Glomerular visceral epithelial cell (primary cell): ENCODE measurements around the gene SOX6.

Experiments
- DNase-seq: peaks from one replicate; pipeline ENCODE4 v3.0.0-alpha.2; 2016; ENCODE audit errors: extremely low spot score

Gene SOX6

DNA sequence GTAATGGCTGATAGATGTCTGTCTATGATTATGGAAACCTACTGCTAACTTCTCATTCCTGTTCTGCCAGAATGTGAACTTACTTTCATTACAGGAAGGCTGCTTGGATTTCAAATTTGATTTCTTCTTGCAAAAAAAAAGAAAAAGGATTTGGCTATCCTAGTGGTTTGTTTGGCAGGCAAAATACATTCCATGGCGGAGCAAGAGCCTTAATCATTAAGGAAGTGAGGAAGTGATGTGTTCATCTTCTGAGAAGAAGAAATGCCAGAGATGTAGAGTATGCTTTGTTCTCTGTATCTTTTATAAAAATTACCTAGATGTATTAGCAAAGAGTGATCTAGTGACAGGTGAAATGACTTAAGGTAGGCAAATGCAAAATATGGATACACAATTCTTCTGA lies 356.3 kb downstream of the SOX6 start:
- no peak for DNase-seq

DNA sequence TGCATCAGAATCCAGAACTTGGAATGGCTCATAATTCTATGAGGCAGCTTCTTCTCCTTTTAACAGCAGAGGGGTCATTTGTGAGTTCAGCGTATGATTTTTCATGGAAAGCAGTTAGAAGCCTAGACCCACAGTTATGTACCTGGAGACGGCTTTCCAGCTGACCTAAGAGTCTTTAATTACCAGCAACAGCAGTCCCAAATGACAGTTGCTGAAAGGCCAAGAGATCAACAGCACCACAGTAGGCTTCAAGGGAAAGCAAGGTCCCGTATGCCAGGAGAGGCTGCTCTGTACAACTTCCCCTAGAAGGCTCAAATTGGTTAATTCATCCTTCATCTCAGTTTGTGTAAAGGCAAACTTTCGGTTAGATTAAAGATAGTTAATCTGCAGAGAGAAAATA lies 363.0 kb downstream of the SOX6 start:
- DNase-seq, result no peak

DNA sequence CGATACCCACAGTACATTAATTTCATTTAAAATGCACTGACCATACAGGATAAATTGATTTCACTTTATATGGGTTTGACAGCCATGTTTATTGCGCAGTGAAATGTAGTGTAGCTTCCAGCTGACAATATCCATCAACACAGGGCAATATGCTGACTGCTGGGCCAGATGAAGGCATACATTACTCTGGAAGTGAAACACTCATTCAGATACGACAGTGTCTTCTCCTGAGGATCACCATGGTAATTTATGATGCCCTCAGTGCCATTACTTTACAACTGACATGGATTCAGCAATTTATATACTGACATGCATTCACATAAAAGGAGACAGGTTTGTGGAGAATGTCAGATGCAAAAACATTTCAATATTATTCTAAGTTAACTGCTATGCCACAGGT lies 365.1 kb downstream of the SOX6 start:
- no peak for DNase-seq

DNA sequence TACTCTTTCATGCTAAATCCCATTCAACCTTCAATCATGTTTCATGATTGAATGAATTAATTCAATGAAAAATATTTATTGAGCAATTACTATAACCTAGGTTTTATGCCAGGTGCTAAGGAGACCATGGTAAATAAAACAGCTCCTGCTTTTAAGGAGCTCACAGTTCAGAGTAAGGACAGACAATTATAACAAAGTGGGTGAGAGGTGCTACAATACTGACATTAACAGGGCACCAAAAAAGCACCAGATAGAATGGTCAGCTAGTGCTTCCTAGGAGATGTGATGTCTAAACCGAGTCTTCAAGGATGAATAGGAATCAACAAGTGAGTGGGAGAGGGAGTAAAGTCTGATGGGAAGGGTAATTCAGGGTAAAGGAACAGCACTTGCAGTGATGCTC lies 366.7 kb downstream of the SOX6 start:
- no peak for DNase-seq

DNA sequence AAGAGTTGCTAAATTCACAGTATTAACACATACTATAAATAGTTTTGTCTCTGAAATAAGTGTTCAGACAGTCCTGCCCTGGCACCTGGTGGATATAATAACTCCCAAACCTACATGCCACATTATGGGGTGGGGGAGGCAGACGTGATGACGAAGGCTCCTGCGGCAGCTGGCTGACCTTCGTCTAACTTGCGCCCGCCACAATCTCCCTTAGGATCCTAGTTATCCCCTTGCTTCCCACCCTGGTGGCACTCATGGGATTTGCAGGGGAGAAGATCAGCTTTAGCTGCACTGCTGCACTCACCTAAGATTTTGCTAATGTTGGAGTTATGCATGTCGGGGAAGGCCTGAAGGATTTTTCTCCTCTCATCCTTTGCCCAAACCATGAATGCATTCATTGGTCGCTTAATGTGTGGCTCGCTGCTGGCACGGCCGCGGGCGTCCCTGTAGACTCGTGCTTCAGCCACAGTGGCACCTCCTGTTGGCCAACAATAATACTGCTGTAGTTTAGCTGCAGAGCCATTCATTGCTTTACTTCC lies 367.6 kb downstream of the SOX6 start:
- no peak for DNase-seq

DNA sequence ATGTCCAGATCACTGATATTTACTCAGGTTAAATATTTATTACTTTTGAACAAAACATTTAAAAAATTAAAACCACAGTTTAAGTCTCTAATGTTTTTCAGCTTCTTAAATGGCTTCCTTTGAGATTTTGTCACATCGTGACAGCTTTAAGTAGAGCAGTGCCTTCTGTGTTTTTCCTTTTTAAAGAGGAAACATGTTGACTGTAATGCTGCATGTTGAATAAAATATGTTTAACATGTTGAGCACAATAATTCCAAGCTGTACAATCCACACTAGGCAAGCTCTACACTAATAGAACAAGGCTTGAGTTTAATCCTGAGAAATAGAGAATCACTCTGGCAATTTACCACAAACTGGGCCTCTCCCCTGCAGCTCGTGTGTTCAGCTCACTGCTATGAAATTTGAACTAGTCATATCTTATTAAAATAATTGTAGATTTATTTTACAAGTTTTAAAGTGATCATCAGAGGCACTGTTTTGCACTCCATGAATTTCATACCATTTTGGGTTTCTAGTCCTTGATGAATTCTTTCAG lies 368.3 kb downstream of the SOX6 start:
- no peak for DNase-seq

DNA sequence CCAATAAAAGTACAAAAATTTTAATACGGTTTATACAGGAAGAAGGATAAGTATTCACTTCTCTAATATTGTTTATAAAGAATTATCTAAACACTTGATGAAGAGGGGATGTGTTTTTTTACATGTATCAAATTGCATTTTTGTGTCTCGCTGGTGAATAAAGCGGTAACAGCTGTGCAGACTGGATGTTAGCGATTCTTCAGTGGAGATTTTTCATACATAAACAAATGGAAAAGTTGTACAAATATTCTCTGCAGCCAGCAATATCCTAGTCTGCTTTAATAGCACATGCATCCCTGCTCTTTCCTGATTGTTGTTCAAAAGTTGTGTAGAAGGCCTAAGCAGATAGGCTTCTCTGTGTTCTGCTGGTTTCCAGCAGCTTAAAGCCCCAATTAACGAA lies 369.3 kb downstream of the SOX6 start:
- DNase-seq, result no peak

DNA sequence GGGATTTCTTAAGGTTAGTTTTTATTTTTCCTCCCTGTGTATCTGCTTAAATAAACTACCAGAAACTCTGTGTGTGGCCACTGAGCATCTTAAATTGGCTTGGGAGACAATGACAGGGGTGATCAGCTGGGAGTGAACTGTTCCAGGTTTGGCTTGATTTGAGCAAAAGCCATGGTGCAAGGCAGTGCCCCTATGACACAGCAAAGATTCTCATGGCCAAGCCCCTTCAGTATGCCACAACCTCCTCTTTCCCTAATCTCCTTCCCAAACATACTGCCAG lies 370.5 kb downstream of the SOX6 start:
- DNase-seq, result no peak

DNA sequence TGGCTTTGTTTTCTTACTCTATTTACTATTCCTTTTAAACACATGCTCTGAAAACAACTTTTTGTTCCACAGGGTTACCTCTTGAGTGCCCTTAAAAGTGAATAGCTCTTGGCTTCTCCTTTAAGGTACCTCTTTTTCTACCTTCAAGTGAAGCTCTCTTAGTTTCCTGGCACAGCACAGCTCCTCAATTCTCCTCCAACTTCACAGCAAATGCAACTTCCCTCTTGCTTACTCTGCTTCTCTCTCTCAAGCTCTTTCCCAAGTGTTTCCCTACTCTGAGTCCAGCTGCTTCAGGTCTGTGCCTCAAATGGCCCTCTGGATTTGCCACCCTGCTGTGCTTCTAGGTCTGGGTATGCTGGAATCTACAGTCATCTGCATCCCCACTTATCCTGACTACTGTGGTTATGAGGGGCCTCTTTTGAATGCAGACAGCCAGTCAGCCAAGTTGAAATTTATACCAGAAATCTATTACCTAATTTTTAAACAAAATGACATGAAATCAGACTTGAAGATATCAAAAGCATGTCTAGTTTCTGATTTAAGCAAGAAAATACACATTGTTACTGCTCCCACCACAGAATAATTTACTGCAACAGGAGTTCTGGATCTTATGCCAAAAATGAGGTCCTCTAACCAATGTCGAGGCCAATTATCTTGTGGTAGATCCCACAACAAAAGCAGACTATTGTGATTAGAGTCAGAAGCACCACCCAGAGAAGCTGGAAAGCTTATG lies 371.1 kb downstream of the SOX6 start:
- DNase-seq, result no peak

DNA sequence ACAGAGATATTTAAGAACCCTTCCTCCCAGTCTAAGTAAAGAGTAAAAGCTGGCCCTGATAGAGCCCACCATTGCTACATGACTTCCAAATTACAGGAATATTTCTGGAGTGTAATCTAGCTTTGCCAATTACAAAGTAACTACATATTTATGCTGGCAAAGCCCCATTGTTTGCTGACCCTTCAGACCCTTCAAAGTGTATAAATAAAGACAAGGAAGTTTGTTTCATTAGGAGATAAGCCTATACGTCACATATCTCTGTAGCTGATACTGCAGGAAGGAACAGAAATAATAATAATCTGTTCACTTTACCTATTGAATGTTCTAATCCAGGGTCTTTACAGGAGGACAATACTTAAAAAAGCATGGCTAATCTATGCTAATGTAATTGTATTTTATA lies 375.1 kb downstream of the SOX6 start:
- DNase-seq, result no peak

DNA sequence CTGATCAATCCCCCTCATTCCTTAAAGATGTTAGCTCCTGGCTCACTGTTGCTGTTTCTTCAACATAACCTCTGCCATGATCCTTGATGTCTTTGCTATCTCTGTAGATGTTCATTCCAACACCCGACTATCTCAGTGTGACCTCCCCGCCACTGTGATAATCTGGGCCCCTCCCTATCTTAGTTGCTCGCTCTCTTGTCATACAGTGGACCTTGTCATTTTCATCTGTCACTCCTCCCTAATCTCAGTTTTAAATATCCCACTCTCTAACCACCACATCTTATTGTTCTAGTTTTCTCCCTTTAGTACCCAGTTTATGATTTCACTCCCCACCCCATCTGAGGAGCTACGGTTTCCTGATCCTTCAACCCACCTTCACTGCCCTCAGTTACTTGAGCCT lies 379.2 kb downstream of the SOX6 start:
- DNase-seq, result no peak

DNA sequence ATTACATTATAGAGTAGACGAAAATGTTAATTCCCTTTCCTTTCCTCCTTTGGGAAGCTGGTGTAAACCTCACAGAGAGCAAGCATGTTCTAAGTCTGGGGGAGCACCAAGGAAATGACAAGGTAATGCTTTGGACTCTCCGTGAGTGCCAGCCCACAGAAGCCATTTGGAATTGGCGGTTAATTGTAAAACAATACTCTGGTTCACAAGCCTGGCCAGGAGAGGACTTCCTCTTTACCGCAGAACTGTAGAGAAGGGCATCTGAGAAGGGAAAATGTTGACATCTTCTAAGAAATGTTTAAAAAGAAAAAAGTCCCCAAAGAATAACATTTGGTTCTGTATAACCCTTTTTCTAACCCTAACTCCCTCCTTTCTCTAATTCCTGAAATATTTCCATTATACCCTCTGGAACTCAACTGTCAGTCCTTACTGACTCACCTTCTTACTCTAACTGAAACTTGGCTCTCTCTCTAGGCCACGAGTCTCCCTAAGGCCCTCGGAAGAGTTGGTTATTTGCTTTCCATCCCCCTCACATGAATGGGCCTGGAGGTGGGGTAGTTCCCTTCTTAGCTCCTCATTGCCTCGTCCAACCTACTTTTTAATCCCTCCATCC lies 379.8 kb downstream of the SOX6 start:
- no peak for DNase-seq

DNA sequence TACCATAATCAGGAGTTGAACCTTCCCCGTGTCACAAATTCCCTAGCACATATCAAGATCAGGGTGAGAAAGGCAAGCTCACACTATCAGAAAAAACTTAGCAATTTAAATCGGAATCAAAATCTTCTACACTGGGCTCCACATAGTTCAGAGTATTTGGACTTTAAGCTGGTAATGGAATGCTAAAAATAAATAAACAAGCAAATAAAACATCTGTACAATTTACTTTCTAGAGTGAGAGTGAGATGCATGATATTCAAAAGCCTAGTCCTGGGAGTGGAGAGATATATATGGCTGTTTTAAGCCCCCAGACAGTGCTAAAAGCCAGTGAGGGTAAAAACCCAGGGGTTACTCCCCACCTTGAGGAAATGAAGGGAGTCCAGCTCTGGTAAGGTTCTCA lies 380.6 kb downstream of the SOX6 start:
- no peak for DNase-seq

DNA sequence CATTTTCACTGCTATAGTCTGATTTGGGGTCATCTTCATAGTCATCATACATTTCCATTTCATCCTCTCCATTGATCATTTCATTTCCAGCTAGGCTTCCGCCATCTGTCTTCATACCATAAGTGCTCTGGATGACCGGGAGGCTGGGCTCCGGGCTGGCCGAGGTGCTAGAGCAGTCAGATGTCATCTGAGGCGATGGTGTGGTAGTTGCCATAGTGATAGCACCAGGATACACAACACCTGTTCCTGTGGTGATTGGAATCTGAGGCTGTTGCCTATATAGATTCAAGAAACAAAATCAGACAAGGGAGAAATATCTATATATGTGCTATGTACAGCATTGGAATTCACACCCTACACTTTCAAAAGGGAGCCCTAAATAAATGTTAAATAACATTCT lies 383.5 kb downstream of the SOX6 start:
- DNase-seq, result no peak

DNA sequence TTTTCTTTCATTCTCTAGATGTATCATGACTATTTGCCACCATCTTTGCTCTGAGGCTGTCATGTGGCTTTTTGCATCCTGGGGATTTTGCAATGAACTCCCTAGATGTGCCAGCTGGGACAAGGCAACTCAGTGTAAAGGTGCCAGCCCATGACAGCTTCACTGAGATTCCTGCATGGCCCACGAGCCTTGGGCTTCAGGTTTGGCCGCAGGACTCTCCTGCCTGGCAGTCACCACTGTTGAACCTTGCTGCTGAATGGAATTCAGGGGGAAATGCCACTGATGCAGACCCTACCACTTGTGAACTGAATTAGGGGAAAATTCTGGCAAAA lies 385.2 kb downstream of the SOX6 start:
- DNase-seq, result no peak

DNA sequence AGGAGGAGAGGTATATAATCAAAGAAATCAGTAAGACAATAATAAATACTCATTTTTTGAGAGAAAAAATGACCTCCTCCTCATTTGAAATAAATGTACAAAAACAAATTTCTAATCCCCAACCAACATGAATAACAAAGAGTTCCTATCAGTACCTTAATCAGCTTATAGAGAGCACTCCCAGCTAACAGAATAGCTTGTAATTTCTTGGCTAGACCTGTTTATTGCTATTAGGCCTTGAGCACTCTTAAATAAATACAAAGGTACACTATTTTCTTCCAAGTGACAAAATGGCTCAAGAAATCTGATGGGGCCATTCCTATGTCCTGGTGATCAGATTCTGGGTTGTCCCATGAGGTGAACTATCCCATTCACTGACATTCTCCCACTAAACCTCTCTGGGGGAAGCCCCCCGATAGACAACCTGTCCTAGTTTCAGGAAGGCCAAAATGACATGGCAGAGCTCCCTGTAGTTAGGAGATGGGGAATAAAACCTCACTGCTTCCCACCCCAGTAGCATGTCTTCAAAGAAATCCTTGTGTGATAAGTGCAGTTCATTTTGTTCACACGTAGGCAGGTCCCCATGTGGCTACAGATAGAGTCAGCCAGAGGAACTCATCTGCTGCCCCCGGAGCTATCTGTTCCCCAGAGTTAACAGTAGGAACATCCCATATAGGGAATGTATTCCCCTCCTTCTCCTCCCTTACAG lies 385.7 kb downstream of the SOX6 start:
- DNase-seq, result no peak

DNA sequence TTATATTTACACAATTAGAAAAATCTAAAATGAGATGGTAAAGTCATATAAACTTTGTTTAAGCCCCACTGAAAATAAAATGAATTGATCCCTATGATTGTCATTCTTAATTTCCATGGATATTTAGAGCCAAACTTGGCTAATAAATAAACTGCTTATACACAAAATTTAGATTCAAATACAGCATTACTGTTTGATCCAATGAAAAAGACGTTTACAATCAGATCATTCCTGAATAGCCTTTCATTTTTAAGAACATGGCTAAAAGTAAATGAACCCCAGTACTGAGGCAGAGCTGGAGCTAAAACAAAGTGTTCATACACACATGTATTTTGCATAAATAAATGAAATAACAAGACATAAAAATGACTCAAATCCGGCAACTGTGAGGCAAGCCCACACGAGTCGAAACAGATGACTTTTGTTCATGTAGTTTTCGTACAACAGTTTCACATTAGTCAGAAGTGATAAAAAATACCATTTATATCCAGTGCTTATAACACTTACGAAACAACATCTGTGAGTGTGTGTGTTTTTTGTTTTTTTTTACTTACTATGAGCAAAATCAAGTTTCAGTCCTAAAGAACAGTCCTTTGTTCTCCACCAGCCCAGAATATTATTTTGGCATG lies 386.5 kb downstream of the SOX6 start:
- no peak for DNase-seq

DNA sequence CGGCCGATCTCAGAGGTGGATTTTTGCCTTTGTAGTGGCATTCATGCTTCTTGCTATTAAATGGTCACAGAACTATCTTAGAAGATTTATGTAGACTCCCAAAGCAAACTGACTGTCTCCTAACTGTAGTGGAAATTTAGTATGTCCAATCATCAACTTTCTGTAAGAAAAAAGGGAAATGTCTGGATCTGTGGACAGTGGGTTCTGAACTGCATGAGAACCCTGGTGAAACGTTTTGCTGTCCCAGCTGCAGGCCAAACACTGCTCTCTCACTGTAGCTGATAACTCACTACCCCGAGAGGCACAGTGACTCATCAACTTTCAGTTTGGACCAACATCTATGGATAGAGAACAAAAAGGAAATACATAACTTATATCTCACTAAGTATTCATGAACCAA lies 387.1 kb downstream of the SOX6 start:
- DNase-seq, result no peak

DNA sequence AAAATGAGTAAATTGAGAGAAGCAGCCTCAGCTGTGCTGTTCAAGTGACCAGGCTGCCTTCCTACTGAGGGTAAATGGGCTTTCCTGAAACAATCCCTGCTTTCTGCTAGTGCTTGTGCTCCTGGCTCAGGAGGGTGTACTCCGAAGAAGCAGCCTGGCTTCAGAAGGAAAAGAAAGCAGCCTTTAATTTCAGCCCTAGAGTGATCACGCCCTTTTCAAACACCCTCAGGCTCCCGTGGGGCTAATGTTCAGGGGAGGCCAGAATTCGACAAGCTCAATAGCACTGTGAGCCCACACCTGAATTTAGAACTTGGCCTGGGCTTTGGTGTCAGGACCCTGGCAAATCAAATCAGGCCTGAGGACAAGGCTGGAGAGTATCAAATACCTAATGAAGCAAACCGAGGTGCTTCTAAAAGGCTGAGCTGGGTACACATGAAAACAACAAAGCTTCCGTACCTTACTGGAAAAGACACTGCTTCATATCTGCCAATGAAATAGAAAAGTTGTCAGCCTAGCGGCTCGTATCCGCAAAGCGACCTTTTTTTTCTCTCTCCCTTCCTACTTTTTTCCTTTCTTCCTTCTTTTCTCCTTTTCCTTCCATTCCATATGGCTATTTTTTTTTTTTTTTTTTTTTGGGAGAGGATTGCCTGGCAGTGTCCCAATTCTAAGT lies 387.8 kb downstream of the SOX6 start:
- no peak for DNase-seq

DNA sequence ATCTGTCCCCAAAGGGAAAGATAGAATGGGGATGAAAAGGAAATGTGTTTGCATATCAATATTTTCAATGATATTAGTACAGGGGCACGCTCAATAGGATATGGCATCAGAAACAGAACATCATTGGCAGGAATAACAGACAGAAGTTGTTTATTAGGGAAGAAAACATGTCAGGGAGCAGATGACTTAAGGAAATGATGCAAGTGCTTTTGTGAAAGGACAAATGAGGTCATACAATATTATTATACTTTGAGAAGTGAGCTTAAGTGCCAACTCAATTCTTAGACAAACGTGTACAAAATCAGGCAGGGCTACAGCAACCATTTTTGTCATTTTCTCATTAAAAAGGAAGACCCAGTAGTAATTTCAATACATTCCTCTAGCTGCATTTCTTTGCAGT lies 388.4 kb downstream of the SOX6 start:
- DNase-seq, result no peak

DNA sequence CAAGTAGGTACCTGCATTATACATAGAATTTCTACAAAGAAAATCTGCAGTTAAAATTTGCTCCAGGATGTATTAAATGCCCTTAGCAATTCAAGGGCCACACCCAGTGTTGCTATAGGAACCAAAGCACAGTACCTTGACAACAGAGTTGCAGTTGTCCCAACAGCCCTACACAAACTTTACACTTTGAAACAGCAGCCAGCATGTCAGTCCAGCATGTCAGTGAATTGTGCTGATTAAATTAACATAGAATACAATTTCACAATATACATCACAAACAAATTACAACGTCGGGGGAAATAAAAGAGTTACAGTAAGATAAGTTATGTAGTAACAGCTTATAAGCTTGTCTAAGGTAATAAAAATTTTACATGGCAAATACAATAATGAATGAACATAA lies 389.2 kb downstream of the SOX6 start:
- DNase-seq, result no peak

DNA sequence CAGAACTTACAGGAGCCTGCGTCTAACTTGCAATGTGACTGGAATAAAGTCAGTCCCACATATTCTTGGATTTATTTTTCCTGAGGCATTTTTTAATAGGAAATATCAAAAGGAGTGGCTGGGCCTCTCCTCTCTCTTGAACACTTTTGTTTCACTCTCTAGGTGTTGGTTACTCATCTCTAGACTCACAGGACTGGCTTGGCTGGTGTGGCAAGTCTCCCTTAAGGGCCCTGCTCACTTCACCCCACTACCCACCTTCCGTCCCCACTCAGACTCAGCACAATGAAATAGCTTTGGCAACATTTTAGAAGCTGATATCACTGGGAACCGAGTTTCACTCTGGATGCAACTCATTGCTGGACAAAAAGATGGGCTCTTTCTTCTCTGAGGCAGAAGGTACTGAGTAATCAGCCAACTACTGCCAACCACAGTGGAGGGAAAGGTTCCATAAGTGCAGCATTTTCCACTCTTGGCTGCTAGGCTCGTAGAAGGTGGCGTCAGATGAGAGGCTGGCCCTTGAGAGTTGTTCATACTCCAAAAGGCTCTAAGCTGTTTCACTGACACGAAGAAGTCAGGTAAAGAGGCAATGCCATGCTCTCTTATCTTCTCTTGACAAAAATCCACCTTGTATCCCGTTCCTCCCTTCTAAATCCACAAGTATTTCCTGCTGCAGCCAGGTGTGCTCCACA lies 390.6 kb downstream of the SOX6 start:
- no peak for DNase-seq
